Endothelial cell (in vitro differentiated cells): ENCODE data around the gene UBN1. TPM values are rescaled to one million over a fixed set of nuclear protein-coding genes. Genes with fewer than 3 reads are reported as not detected.
A peak's percentile ranks its signal among the peaks of the same experiment; 100 is the strongest.

Source experiments
- DNase-seq: peaks from one replicate; pipeline ENCODE4 v3.0.0; 2021; ENCODE audit warnings: low spot score
- H3K27ac Mint-ChIP-seq: one replicate; pipeline ENCODE4 v1.8.0; 2021; ENCODE audit warnings: mixed read lengths, inconsistent platforms; ENCODE audit not compliant: unreplicated experiment
- H3K27me3 Mint-ChIP-seq: one replicate; pipeline ENCODE4 v1.8.0; 2021; ENCODE audit warnings: mild to moderate bottlenecking, moderate library complexity, mixed read lengths, inconsistent platforms; ENCODE audit not compliant: unreplicated experiment
- H3K36me3 Mint-ChIP-seq: one replicate; pipeline ENCODE4 v1.8.0; 2021; ENCODE audit warnings: mild to moderate bottlenecking, low read depth, mixed read lengths, inconsistent platforms; ENCODE audit not compliant: unreplicated experiment
- H3K4me1 Mint-ChIP-seq: one replicate; pipeline ENCODE4 v1.8.0; 2021; ENCODE audit warnings: mild to moderate bottlenecking, mixed read lengths, inconsistent platforms; ENCODE audit not compliant: unreplicated experiment
- H3K4me3 Mint-ChIP-seq: one replicate; pipeline ENCODE4 v1.8.0; 2021; ENCODE audit warnings: mild to moderate bottlenecking, mixed read lengths, inconsistent platforms; ENCODE audit not compliant: unreplicated experiment
- H3K9me3 Mint-ChIP-seq: one replicate; pipeline ENCODE4 v1.8.0; 2021; ENCODE audit warnings: mixed read lengths, inconsistent platforms; ENCODE audit not compliant: unreplicated experiment
- total RNA-seq: library from RNA; stranded (reverse); fragmentation: NEBNext Ultra II Directional; extraction: Animal tissue kit (Norgen Biotek cat#: 25700); gene quantifications from one replicate; pipeline ENCODE4 v1.2.1, GENCODE V29; 2021; ENCODE audit not compliant: unreplicated experiment
- TF ChIP-seq, protein P1 (sequence below): fragments of 200-600 bp; sonication (generic); IDR thresholded peaks from one replicate; pipeline ENCODE4 v1.5.0; 2021; ENCODE audit warnings: antibody characterized with exemption; ENCODE audit not compliant: unreplicated experiment

UBN1 gene
- total RNA-seq, 1 donor from 2014 or later: 36.4 TPM

DNA sequence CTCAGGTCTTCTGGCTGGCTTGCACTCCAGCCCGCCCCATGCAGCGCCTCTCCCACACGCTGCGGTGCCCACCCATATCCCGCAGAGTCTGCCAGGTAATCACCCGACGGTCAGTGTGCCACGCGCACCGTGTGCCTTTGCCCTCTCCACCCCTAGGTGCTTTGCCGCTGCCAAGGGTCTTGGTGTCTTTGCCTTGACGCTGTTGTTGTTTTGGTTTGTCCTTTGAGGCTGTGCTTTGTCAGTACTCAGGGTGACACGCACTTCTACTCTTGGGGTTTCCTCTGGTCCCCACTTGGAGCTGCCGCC, 30.1 kb downstream of the UBN1 start:
- H3K27me3 Mint-ChIP-seq: peaks cover 2% of the 10 kb centered on the region

GRCh38 chr16:4879049-4879448, 31.8 kb downstream of the UBN1 start:
- TF ChIP-seq, protein P1, sequence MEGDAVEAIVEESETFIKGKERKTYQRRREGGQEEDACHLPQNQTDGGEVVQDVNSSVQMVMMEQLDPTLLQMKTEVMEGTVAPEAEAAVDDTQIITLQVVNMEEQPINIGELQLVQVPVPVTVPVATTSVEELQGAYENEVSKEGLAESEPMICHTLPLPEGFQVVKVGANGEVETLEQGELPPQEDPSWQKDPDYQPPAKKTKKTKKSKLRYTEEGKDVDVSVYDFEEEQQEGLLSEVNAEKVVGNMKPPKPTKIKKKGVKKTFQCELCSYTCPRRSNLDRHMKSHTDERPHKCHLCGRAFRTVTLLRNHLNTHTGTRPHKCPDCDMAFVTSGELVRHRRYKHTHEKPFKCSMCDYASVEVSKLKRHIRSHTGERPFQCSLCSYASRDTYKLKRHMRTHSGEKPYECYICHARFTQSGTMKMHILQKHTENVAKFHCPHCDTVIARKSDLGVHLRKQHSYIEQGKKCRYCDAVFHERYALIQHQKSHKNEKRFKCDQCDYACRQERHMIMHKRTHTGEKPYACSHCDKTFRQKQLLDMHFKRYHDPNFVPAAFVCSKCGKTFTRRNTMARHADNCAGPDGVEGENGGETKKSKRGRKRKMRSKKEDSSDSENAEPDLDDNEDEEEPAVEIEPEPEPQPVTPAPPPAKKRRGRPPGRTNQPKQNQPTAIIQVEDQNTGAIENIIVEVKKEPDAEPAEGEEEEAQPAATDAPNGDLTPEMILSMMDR: no peak
- peaks cover 53% of the 10 kb centered on the region for H3K36me3 Mint-ChIP-seq
- H3K9me3 Mint-ChIP-seq: no peaks in the 10 kb centered on the region
- no peaks in the 10 kb centered on the region for H3K4me1 Mint-ChIP-seq
- H3K27me3 Mint-ChIP-seq: peaks cover 6% of the 10 kb centered on the region
- no peak overlapping the region for H3K27ac Mint-ChIP-seq
- no peak for DNase-seq
- H3K4me3 Mint-ChIP-seq: no peak overlapping the region

More for the DNA sequence above, 30.1 kb downstream of the UBN1 start:
- Mint-ChIP-seq H3K9me3 (no peaks in the 10 kb centered on the region), H3K36me3 (peaks cover 47% of the 10 kb centered on the region), H3K4me3 (no peak overlapping the region), H3K27ac (no peak overlapping the region), H3K4me1 (no peaks in the 10 kb centered on the region)
- DNase-seq: no peak
- TF ChIP-seq, protein P1: no peak

DNA sequence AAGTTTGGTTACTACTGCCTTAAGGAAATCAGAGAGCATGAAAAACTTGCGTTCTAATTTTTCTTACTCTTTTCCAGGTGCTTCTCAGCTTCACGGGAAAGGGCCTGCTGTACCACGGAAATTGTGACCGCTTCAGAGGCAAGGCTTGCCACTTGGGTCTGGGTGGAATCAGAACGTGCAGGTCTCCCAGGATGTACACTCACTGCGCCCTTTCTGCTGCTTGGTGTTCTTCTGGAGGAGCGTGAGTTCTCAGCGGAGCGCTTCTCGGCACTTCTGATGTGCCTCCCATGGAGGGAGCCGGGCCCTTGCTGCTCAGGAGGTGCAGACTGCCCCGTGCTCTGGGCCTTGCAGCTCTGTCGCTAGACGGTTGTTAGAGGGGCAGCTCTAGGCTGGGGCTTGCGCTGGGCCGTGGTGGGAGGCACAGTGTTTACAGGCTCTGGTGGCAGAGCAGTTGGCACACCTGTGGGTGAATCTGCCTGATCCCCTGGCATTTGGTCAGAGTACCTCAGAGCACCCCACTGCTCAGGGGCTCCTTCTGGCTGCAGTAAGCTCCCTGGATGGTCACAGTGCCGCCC, 32.8 kb downstream of the UBN1 start:
- Mint-ChIP-seq H3K27me3 (peaks cover 6% of the 10 kb centered on the region), H3K4me3 (no peak overlapping the region), H3K4me1 (no peaks in the 10 kb centered on the region), H3K36me3 (peaks cover 58% of the 10 kb centered on the region), H3K27ac (no peak overlapping the region), H3K9me3 (no peaks in the 10 kb centered on the region)
- DNase-seq: no peak
- TF ChIP-seq, protein P1: no peak

DNA sequence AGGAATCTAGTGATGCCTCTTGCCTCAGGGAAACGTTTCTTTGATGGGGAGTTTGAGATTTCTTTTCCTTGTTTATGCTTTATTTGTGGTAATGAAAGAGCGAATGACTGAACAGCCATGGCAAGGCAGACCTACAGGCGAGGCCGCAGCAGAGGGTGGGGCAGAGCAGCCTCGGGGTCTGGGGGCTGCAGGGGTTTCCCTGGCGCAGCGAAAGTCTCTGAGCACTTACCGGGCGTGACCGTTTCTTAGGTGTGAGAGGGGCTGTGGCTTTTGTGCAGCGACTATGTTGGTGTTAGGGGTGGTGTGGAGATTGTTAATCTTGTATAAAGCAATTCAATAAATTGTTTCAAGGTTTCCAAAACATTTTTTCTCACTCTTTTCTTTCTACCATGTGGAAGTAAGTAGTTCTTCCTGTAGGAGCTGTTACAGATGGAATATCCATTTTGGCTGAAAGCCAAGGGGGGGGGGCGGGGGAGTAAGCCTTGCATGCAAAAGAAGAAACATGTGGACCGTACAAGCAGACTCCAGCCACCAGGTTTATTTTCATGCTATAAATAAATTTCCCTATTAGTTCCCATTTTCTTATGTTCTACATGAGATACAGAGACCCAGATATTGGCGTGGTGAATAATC, 34.8 kb downstream of the UBN1 start:
- H3K27me3 Mint-ChIP-seq: peaks cover 11% of the 10 kb centered on the region
- peaks cover 63% of the 10 kb centered on the region for H3K36me3 Mint-ChIP-seq
- H3K4me1 Mint-ChIP-seq: no peaks in the 10 kb centered on the region
- peak overlapping the region; percentile 49 for H3K4me3 Mint-ChIP-seq
- no peaks in the 10 kb centered on the region for H3K9me3 Mint-ChIP-seq
- H3K27ac Mint-ChIP-seq: no peak overlapping the region
- DNase-seq: no peak
- TF ChIP-seq, protein P1: no peak

GRCh38 chr16:4882633-4883285, 35.5 kb downstream of the UBN1 start:
- Mint-ChIP-seq H3K27ac (no peak overlapping the region), H3K4me3 (peak overlapping the region; percentile 74), H3K36me3 (peaks cover 60% of the 10 kb centered on the region), H3K27me3 (peaks cover 11% of the 10 kb centered on the region), H3K9me3 (no peaks in the 10 kb centered on the region), H3K4me1 (no peaks in the 10 kb centered on the region)
- TF ChIP-seq, protein P1: no peak
- no peak for DNase-seq
